ENCODE data around the gene B9D1. TPM values are rescaled to one million over a fixed set of nuclear protein-coding genes. Genes with fewer than 3 reads are reported as not detected.

Gene B9D1
- total RNA-seq, 3 donors from 2014 or later (not counting 1 experiment from before 2014, with no cell fraction given): 3.1 to 7.5 (median 3.7) TPM

DNA sequence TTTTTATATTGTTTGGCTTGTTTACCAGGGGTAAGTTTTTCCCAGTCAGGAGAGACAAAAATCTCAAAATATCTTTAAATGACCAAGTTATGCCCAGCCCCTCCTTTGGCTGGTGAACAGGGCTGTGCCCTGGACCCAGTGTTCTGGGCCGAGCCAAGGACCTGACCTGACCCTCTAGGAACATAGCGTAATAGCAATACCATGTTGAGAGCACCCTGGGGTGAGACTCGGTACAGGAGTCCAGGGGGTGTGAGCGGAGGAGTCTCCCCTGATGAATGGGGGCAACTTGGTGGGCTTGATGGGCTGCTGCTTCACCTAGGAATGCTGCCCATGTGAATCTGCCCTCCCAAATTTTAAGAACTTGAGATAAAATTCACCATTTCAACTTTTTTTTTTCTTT, 47.4 kb downstream of the B9D1 start:
- Histone ChIP-seq H3K4me1 (ENCODE audit: control insufficient read depth, insufficient read depth, low read length) (peaks cover 4% of the 10 kb centered on the region), H3K4me3 (ENCODE audit: low read length) (no peak overlapping the region), H3K27ac (ENCODE audit: low read length) (no peak overlapping the region), H3K27me3 (ENCODE audit: control insufficient read depth, insufficient read depth, low read length) (peaks cover under 1% of the 10 kb centered on the region), H3K9me3 (ENCODE audit: control insufficient read depth, insufficient read depth, low read length) (no peaks in the 10 kb centered on the region), H3K36me3 (ENCODE audit: control insufficient read depth, insufficient read depth, low read length) (no peaks in the 10 kb centered on the region)
- peaks cover 0 to 5% of the 10 kb centered on the region in 2 donors for H3K4me1 Mint-ChIP-seq
- no peak overlapping the region for H3K27ac Mint-ChIP-seq
- no peak overlapping the region for H3K4me3 Mint-ChIP-seq
- H3K36me3 Mint-ChIP-seq: no peaks in the 10 kb centered on the region
- TF ChIP-seq, protein P1, sequence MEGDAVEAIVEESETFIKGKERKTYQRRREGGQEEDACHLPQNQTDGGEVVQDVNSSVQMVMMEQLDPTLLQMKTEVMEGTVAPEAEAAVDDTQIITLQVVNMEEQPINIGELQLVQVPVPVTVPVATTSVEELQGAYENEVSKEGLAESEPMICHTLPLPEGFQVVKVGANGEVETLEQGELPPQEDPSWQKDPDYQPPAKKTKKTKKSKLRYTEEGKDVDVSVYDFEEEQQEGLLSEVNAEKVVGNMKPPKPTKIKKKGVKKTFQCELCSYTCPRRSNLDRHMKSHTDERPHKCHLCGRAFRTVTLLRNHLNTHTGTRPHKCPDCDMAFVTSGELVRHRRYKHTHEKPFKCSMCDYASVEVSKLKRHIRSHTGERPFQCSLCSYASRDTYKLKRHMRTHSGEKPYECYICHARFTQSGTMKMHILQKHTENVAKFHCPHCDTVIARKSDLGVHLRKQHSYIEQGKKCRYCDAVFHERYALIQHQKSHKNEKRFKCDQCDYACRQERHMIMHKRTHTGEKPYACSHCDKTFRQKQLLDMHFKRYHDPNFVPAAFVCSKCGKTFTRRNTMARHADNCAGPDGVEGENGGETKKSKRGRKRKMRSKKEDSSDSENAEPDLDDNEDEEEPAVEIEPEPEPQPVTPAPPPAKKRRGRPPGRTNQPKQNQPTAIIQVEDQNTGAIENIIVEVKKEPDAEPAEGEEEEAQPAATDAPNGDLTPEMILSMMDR (IDR thresholded peaks at IDR 0.05): no peak
- no peak for ATAC-seq
- WGBS (ENCODE audit: insufficient coverage): 89% methylated on average over 4 of the region's 4 CpGs
- intact Hi-C loops (cut with micrococcal nuclease): no loop called here
- no peaks in the 10 kb centered on the region for H3K27me3 Mint-ChIP-seq (ENCODE audit: low read depth in 2 of 2)
- H3K9me3 Mint-ChIP-seq: no peaks in the 10 kb centered on the region
- no peak for DNase-seq

DNA sequence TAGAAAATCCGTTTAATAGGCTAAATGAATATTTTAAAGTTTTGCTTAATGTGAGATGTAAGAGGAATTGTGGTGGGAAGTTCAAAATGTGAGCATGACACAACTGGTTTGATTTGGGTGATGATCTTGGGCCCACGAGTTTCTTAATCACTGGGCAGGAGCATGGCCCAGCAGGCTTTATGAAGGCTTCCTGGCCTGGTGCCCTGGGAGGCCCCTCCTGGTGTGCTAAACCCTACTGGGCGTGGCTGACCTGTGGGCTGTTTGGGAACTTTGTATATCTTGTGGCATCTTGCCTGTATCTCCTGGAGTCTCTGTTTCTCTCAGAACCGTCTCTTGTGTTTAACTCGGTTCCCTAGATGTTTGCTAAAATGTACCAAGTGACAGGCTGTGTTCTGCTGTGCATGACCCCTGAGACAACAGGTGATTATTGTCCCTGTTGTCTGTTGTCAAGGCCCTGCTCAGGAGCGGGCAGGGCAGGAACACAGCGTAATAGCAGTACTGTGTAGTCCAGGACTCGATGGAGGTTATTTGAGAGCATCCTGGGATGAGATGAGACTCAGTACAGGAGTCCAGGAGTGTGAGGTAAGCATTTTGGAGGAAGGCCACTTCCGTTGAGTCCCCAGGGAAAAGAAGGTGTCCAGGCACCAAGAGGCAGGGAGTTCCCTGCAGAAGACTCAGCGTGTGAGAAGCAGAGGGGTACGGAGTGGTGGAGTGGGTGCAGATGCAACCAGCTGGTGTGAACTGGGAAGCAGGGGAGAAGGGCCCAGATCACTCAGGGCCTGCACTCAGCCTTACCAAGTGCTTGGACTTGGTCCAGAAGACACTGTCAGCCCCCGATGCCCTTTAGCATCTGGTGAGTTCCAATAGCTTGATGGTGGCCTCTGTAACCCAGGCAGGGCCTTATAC, 48.5 kb downstream of the B9D1 start:
- peaks cover 3% of the 10 kb centered on the region for H3K27me3 ChIP-seq (ENCODE audit: control insufficient read depth, insufficient read depth, low read length)
- no peaks in the 10 kb centered on the region for H3K36me3 ChIP-seq (ENCODE audit: control insufficient read depth, insufficient read depth, low read length)
- DNase-seq (no peak), ATAC-seq (no peak)
- Mint-ChIP-seq H3K27me3 (ENCODE audit: low read depth in 2 of 2) (no peaks in the 10 kb centered on the region), H3K36me3 (no peaks in the 10 kb centered on the region), H3K4me1 (peaks cover 0 to 5% of the 10 kb centered on the region in 2 donors), H3K4me3 (no peak overlapping the region), H3K9me3 (no peaks in the 10 kb centered on the region), H3K27ac (no peak overlapping the region)
- no peak overlapping the region for H3K4me3 ChIP-seq (ENCODE audit: low read length)
- no peak overlapping the region for H3K27ac ChIP-seq (ENCODE audit: low read length)
- H3K4me1 ChIP-seq (ENCODE audit: control insufficient read depth, insufficient read depth, low read length): peaks cover 4% of the 10 kb centered on the region
- TF ChIP-seq, protein P1 (IDR thresholded peaks at IDR 0.05): no peak
- WGBS (ENCODE audit: insufficient coverage): 87% methylated on average over 12 of the region's 12 CpGs
- intact Hi-C loops (cut with micrococcal nuclease): no loop called here
- no peaks in the 10 kb centered on the region for H3K9me3 ChIP-seq (ENCODE audit: control insufficient read depth, insufficient read depth, low read length)

DNA sequence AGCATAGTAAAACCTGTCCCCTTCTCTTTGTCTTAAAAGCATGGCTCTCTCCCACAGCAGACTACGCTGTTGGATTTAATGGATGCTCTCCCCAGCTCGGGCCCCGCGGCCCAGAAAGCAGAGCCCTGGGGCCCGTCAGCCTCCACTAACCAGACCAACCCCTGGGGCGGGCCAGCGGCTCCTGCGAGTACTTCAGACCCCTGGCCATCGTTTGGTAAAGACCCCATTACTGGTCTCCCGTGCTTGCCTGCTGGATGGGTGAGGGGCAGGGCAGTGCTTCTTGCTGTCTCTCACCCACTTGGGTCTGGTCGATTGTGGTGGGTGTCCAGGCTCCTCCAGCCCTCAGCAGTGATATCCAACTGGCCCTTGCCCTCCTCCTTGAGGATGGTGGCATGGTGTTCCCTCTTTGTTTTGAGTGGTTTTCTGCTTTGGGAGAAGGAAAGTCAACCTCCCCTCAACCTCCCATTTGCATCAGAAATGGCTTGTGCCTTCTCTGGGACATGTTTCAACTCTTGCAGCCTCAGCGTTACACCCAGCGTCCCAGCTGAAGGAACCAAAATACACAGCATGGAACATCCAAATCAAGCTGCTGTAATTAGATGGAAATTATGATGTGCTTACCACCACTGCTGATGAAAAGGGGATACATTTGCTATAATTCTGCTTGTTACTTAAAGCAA, 49.3 kb downstream of the B9D1 start:
- Mint-ChIP-seq H3K4me3 (no peak overlapping the region), H3K36me3 (no peaks in the 10 kb centered on the region), H3K4me1 (peaks cover 0 to 5% of the 10 kb centered on the region in 2 donors), H3K27ac (no peak overlapping the region), H3K27me3 (ENCODE audit: low read depth in 2 of 2) (no peaks in the 10 kb centered on the region), H3K9me3 (no peaks in the 10 kb centered on the region)
- H3K27me3 ChIP-seq (ENCODE audit: control insufficient read depth, insufficient read depth, low read length): peaks cover 3% of the 10 kb centered on the region
- no peaks in the 10 kb centered on the region for H3K9me3 ChIP-seq (ENCODE audit: control insufficient read depth, insufficient read depth, low read length)
- DNase-seq (no peak), ATAC-seq (no peak)
- intact Hi-C loops (cut with micrococcal nuclease): no loop called here
- H3K4me1 ChIP-seq (ENCODE audit: control insufficient read depth, insufficient read depth, low read length): peaks cover 4% of the 10 kb centered on the region
- WGBS (ENCODE audit: insufficient coverage): 97% methylated on average over 12 of the region's 13 CpGs
- TF ChIP-seq, protein P1 (IDR thresholded peaks at IDR 0.05): no peak
- H3K4me3 ChIP-seq (ENCODE audit: low read length): no peak overlapping the region
- no peak overlapping the region for H3K27ac ChIP-seq (ENCODE audit: low read length)
- no peaks in the 10 kb centered on the region for H3K36me3 ChIP-seq (ENCODE audit: control insufficient read depth, insufficient read depth, low read length)

All from natural killer cell (primary cell).